Motor neuron (in vitro differentiated cells): ENCODE results near the gene PRSS8. TPM values are rescaled to one million over a fixed set of nuclear protein-coding genes. Genes with fewer than 3 reads are reported as not detected.
"Not testable (repeated sequence)": the region's sequence is repeated elsewhere in the genome, so short reads cannot be mapped to it uniquely, and the experiment has no call there.

Experiments used
- ATAC-seq, 8 experiments: fragments of 200-7000 bp; cut with Tn5 transposase; replicated peaks in 6 of 8; 2 replicates each; pipeline ENCODE4 v1.8.0; 2021; ENCODE audit warnings: mild to moderate bottlenecking in 8 of 8, moderate library complexity in 8 of 8
- H3K27ac ChIP-seq, 2 donors: fragments of 250-450 bp; sonication (Bioruptor Pico); 2 replicates each; pipeline ENCODE4 v1.9.0; 2021; ENCODE audit warnings: antibody characterized with exemption in 2 of 2, mild to moderate bottlenecking in 2 of 2, moderate library complexity in 1 of 2
- H3K4me1 ChIP-seq, 2 donors: fragments of 250-450 bp; sonication (Bioruptor Pico); replicated peaks in 1 of 2; 2 replicates each; pipeline ENCODE4 v1.6.1; 2021; ENCODE audit warnings: antibody characterized with exemption in 2 of 2, mild to moderate bottlenecking in 2 of 2, moderate library complexity in 1 of 2
- H3K4me3 ChIP-seq, 5 donors: fragments of 250-450 bp; sonication (Bioruptor Pico); 2 replicates each; pipeline ENCODE4 v1.9.0; 2021; ENCODE audit warnings: antibody characterized with exemption in 5 of 5, mild to moderate bottlenecking in 5 of 5, moderate library complexity in 4 of 5
- WGBS, 10 experiments: fragments of 450-650 bp; shearing (Covaris generic); methylation state at CpG; one replicate each; pipeline ENCODE4 v1.0.0; 2022; 5-methylcytosine and 5-hydroxymethylcytosine counted together
- in situ Hi-C, 9 experiments: fragments of 400-800 bp; cut with MboI; loops; one replicate each; pipeline ENCODE4 v1.15.0; 2021; ENCODE audit warnings: low sequenced_read_pairs in 9 of 9, low pct_unique_long_range_greater_than_20kb in 2 of 9; ENCODE audit not compliant: unreplicated experiment in 9 of 9
- total RNA-seq, 8 experiments: library from RNA; unstranded; fragments of 300-600 nt; gene quantifications; 2 replicates each; pipeline versions ENCODE4 v1.2.3 to v1.2.4, GENCODE V29; 2022

Gene PRSS8
- total RNA-seq, 8 experiments from 2014 or later = 0.21 to 1.1 (median 0.55) TPM; not detected in 1

- H3K4me3 ChIP-seq = no peak overlapping the region
- WGBS, 10 experiments = 2 to 95% (median 69%) methylated on average over 1 to 8 of the region's 8 CpGs; no CpG with 5 or more reads in 3 of the 10 experiments
- in situ Hi-C loops = loop anchor here in 1 of 9 experiments (25.0 kb wide), 1 partner anchor 170 kb away; the partner anchor contains the start of gene HSD3B7
- no peak overlapping the region for H3K27ac ChIP-seq
- peak in 1 of 8 experiments; percentile 61 for ATAC-seq
- no peaks in the 10 kb centered on the region for H3K4me1 ChIP-seq
Observed at GRCh38 chr16:31157136-31157535, 21.6 kb upstream of the PRSS8 start.

- not testable (repeated sequence) for H3K4me3 ChIP-seq, H3K27ac ChIP-seq, ATAC-seq, H3K4me1 ChIP-seq
- in situ Hi-C loops = loop anchor here in 1 of 9 experiments (25.0 kb wide), 1 partner anchor 164 kb away; the partner anchor contains the start of gene HSD3B7
- 40 to 83% (median 66%) methylated on average over 2 to 5 of the region's 6 CpGs; no CpG with 5 or more reads in 2 of the 10 experiments for WGBS, 10 experiments
Observed at GRCh38 chr16:31150976-31151375, 15.4 kb upstream of the PRSS8 start.

- in situ Hi-C loops = loop anchor here in 1 of 9 experiments (25.0 kb wide), 1 partner anchor 163 kb away; the partner anchor contains the start of gene HSD3B7
- Histone ChIP-seq H3K27ac (no peak within 1 kb of the TSS), H3K4me3 (no peak within 1 kb of the TSS), H3K4me1 (no peaks in the 10 kb centered on the region)
- ATAC-seq = peak in 1 of 8 experiments; percentile 17
- 20 to 100% (median 75%) methylated on average over 1 to 3 of the region's 11 CpGs; no CpG with 5 or more reads in 7 of the 10 experiments for WGBS, 10 experiments
Observed at GRCh38 chr16:31149894-31150890, 14.7 kb upstream of the PRSS8 start, which contains the start of gene PRSS36. PRSS36 (minus strand) TSS chr16:31150066; CDS start chr16:31150035, 31 bp downstream.

- no peak for ATAC-seq
- in situ Hi-C loops = no loop called here
- 50 to 60% methylated on average over 2 of the region's 5 CpGs; no CpG with 5 or more reads in 8 of the 10 experiments for WGBS, 10 experiments
Observed at GRCh38 chr16:31149332-31149731, 13.8 kb upstream of the PRSS8 start.

GRCh38 chr16:31148896-31149295, 13.4 kb upstream of the PRSS8 start:
- Histone ChIP-seq H3K4me3 (no peak overlapping the region), H3K27ac (no peak overlapping the region), H3K4me1 (no peaks in the 10 kb centered on the region)
- no peak for ATAC-seq
- in situ Hi-C loops = no loop called here
- 60 to 88% methylated on average over 1 to 14 of the region's 25 CpGs; no CpG with 5 or more reads in 8 of the 10 experiments for WGBS, 10 experiments

More at GRCh38 chr16:31149332-31149731, 13.8 kb upstream of the PRSS8 start:
- no peaks in the 10 kb centered on the region for H3K4me1 ChIP-seq
- H3K4me3 ChIP-seq = no peak overlapping the region
- no peak overlapping the region for H3K27ac ChIP-seq

GRCh38 chr16:31148281-31148728, 12.8 kb upstream of the PRSS8 start:
- Histone ChIP-seq H3K4me1 (no peaks in the 10 kb centered on the region), H3K4me3 (no peak overlapping the region), H3K27ac (no peak overlapping the region)
- in situ Hi-C loops = no loop called here
- ATAC-seq = peak in 2 of 8 experiments; percentile 16 to 55
- no CpG with 5 or more reads among the region's 40 CpGs for whole genome bisulfite sequencing, 10 experiments

- in situ Hi-C loops = no loop called here
- Histone ChIP-seq H3K27ac (no peak overlapping the region), H3K4me3 (no peak overlapping the region), H3K4me1 (no peaks in the 10 kb centered on the region)
- no peak for ATAC-seq
- WGBS, 10 experiments = 63 to 87% (median 80%) methylated on average over 1 to 3 of the region's 3 CpGs; no CpG with 5 or more reads in 5 of the 10 experiments
Observed at GRCh38 chr16:31147574-31147973, 12.0 kb upstream of the PRSS8 start.

GRCh38 chr16:31145398-31145990, 10.0 kb upstream of the PRSS8 start:
- ATAC-seq = no peak
- Histone ChIP-seq H3K4me3 (no peak overlapping the region), H3K4me1 (peaks cover 6 to 7% of the 10 kb centered on the region in 2 donors), H3K27ac (no peak overlapping the region)
- in situ Hi-C loops = no loop called here
- 22 to 95% (median 69%) methylated on average over 1 to 11 of the region's 12 CpGs; no CpG with 5 or more reads in 4 of the 10 experiments for WGBS, 10 experiments

- ATAC-seq, H3K4me3 ChIP-seq, H3K4me1 ChIP-seq, H3K27ac ChIP-seq, in situ Hi-C loops: not testable (repeated sequence)
- 0 to 100% (median 89%) methylated on average over 1 to 6 of the region's 7 CpGs; no CpG with 5 or more reads in 3 of the 10 experiments for WGBS, 10 experiments
Observed at GRCh38 chr16:31144418-31144817, 8.9 kb upstream of the PRSS8 start.

GRCh38 chr16:31143694-31144148, 8.2 kb upstream of the PRSS8 start:
- Histone ChIP-seq H3K4me1 (peaks cover 6 to 7% of the 10 kb centered on the region in 2 donors), H3K27ac (no peak overlapping the region), H3K4me3 (no peak overlapping the region)
- WGBS, 10 experiments = 43 to 100% (median 90%) methylated on average over 1 to 5 of the region's 8 CpGs; no CpG with 5 or more reads in 5 of the 10 experiments
- ATAC-seq = no peak
- in situ Hi-C loops = no loop called here

- H3K4me3 ChIP-seq = peak overlapping the region in 3 of 5 donors; percentile 31 to 40 (median 39)
- H3K4me1 ChIP-seq = peaks cover 6 to 7% of the 10 kb centered on the region in 2 donors
Observed at GRCh38 chr16:31143011-31143693, 7.6 kb upstream of the PRSS8 start.

More at GRCh38 chr16:31143011-31143693, 7.6 kb upstream of the PRSS8 start:
- 100% methylated on average over 2 of the region's 22 CpGs; no CpG with 5 or more reads in 9 of the 10 experiments for WGBS, 10 experiments
- H3K27ac ChIP-seq = no peak overlapping the region
- in situ Hi-C loops = no loop called here
- ATAC-seq = no peak
